ENCODE measurements around the gene OBSCN.

Gene OBSCN

GRCh38 chr1:228317891-228318810 lies 110.3 kb downstream of the OBSCN start:
- no peak for DNase-seq (ENCODE audit: low read depth in 2 of 2)

- no peak for DNase-seq (ENCODE audit: low read depth in 2 of 2)
Measured at GRCh38 chr1:228318823-228319241, 111.0 kb downstream of the OBSCN start.

GRCh38 chr1:228319352-228320088 lies 111.7 kb downstream of the OBSCN start:
- DNase-seq (ENCODE audit: low read depth in 2 of 2): no peak

- no peak for DNase-seq (ENCODE audit: low read depth in 2 of 2)
Measured at GRCh38 chr1:228320394-228320793, 112.5 kb downstream of the OBSCN start.

GRCh38 chr1:228321435-228321834 lies 113.6 kb downstream of the OBSCN start:
- no peak for DNase-seq (ENCODE audit: low read depth in 2 of 2)

DNA sequence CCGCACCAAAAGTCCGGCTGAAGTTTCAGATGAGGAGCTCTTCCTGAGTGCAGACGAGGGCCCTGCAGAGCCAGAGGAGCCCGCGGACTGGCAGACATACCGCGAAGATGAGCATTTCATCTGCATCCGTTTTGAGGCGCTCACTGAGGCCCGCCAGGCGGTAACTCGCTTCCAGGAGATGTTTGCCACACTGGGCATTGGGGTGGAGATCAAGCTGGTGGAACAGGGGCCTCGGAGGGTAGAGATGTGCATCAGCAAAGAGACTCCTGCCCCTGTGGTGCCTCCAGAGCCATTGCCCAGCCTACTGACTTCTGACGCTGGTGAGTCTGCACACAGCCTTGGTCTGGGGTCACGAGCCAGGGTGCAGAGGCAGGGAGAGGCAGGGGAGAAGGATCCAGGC lies 114.1 kb downstream of the OBSCN start:
- no peak for DNase-seq (ENCODE audit: low read depth in 2 of 2)

- DNase-seq (ENCODE audit: low read depth in 2 of 2): no peak
Measured at GRCh38 chr1:228323401-228323800, 115.6 kb downstream of the OBSCN start.

- no peak for DNase-seq (ENCODE audit: low read depth in 2 of 2)
Measured at GRCh38 chr1:228325267-228325666, 117.4 kb downstream of the OBSCN start.

DNA sequence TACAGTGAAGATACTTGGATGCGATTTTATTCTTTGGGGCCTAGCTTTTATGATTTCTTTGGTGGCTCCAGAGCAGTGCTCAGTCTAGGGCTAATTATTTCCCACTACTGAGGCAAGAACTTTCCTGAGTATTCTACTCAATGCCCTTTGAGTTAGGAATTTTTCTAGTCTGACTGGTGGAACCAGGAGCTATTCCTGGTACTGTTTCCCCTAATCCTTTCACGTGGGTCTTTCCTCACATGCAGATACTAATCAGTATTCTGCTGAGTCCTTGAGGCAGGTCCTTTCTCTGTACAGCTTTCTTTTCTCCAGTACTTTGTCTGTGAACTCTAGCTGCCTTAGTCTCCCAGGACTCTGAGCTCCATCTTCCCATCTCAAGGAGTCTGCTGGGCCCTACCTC lies 122.0 kb downstream of the OBSCN start:
- no peak for DNase-seq (ENCODE audit: low read depth in 2 of 2)

GRCh38 chr1:228332797-228333738 lies 125.2 kb downstream of the OBSCN start:
- DNase-seq (ENCODE audit: low read depth in 2 of 2): no peak

- no peak for DNase-seq (ENCODE audit: low read depth in 2 of 2)
Measured at GRCh38 chr1:228333739-228334115, 125.9 kb downstream of the OBSCN start.

GRCh38 chr1:228334226-228334935 lies 126.5 kb downstream of the OBSCN start:
- no peak for DNase-seq (ENCODE audit: low read depth in 2 of 2)

GRCh38 chr1:228334954-228335353 lies 127.1 kb downstream of the OBSCN start:
- no peak for DNase-seq (ENCODE audit: low read depth in 2 of 2)

DNA sequence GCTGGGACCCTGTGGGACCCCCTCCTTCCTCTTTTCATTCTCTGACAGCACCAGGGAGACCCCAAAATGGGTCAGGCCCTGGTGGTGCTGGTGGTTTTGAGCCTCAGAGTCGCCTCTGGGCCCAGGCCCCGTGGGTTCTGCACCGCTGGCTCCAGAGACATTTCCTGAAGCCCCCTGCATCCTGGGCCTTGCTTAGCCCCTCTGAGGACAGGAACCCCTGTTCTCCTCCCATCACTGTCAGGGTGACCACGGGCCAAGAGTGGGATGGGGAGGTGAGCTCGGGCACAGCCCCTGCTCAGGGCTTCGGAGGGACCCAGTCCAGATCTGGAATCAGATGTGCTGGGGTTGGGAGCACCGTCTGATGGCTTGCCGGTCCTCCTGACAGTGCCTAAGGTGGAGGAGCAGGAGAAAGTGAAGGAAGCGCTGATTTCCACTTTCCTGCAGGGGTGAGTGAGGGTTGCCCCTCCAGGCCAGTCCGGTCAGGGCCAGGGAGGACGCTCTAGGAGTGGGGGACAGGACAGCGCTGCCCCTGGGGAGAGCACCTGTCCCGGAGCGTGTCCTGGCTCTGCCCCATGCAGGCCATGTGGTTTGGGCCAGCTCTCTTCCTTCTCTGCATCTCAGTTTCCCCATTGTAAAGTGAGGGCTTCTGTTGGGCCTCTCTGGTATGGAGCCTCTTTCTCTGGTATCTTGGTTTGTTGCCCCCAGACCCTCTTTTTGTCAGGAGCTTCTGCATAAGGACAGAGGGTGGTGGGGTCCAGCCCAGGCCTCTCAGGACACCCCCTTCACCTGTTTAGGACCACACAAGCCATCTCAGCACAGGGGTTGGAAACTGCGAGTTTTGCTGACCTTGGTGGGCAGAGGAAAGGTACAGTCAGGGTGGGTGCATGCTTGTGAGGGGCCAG lies 127.8 kb downstream of the OBSCN start:
- no peak for DNase-seq (ENCODE audit: low read depth in 2 of 2)

DNA sequence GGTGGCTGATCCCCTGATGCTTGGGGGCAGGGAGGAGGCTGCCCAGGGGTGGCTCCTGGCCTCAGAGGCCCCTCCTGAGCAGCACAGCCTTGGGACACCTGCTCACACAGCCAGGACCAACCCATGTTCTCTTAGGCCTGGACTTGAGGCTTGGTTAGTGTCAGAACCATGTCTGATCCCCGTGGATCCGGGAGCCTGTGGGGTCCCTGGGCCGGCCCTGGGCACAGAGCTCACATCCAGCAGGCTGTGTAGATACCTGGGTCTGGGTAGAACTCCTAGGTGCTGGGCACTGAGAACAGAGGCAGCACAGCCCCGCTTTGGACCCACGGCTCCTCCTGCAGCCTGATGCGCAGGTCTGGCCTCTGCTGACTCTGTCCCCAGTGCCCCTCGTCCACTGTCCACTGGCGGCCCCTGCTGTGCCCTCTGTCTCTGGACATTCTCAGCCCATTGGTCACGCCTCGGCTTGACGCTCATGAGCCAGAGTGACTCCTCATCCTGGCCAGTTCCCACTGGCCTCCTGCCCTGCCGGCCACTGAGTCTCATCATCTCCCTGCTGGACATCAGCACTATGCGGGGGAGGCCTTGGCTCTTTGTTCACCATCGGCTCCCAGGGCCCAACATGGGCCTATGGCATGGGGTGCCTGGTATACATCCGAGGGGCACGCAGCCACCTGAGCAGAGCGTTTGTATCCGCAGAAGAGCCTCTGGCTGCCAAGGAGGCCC lies 128.6 kb downstream of the OBSCN start:
- no peak for DNase-seq (ENCODE audit: low read depth in 2 of 2)

DNA sequence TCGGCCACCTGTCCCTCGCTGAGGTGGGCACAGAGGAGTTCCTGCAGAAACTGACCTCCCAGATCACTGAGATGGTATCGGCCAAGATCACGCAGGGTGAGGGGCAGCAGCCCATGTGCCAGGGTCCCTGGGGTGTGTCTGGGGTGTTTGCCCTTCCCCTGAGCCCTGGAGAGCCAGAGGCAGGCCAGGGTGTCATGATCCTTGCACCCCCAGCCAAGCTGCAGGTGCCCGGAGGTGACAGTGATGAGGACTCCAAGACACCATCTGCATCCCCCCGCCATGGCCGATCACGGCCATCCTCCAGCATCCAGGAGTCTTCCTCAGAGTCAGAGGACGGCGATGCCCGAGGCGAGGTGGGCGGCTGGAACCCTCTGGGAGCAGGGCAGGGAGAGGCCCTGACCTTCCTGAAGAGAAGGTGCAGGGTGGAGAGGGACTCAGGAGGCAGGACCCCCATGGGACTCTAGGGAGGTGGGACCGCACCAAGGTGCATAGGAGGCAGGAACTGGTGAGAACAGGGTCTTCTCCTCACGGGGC lies 129.3 kb downstream of the OBSCN start:
- no peak for DNase-seq (ENCODE audit: low read depth in 2 of 2)

DNA sequence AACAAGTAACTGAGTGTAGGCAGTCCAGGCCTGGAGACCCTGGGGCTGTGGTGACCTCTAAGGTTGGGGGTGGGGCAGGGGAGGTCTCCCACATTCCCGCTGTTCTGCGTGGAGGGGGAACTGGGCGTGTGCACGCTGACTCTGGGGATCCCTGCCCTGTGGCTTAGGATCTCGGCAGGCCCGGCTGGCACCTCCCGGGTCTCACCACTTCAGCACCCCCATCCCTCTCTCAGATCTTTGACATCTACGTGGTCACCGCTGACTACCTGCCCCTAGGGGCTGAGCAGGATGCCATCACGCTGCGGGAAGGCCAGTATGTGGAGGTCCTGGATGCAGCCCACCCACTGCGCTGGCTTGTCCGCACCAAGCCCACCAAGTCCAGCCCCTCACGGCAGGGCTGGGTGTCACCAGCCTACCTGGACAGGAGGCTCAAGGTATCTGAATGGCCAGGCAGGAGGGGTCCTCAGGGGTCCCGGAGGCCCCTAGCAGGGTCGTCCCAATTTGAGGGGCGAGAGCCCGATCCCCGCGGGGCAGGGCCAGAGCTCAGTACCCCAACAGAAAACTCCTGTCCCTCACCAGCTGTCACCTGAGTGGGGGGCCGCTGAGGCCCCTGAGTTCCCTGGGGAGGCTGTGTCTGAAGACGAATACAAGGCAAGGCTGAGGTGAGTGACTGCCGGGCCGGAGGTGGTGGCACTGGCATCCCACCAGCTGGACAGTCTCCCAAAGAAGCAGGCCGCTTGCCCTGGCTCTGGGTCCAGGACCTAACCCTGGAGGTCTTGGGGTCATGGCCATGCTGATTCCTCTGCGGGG lies 130.1 kb downstream of the OBSCN start:
- DNase-seq (ENCODE audit: low read depth in 2 of 2): no peak

DNA sequence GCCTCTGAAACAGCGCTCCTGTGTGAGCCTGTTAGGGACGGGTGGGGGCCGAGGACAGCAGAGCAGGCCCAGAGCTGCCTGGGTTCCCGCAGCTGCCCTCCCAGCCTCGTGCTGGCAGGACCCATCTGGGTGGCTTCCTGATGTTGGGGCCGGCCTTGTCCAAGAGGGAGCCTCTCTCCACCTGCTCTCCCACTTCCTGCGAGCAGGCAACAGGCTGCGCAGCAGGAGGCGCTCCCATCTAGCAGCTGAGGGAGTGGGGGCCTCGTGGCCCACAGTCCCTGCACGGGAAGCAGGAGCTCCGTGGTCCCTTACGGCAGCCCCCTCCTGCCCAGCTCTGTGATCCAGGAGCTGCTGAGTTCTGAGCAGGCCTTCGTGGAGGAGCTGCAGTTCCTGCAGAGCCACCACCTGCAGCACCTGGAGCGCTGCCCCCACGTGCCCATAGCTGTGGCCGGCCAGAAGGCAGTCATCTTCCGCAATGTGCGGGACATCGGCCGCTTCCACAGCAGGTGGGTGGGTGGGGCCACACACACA lies 130.7 kb downstream of the OBSCN start:
- DNase-seq (ENCODE audit: low read depth in 2 of 2): no peak

Measured in activated CD8-positive, alpha-beta memory T cell treated with anti-CD3 and anti-CD28 coated beads for 4 hours (primary cell).